Left lung (tissue), 10 donors: ENCODE data around the gene TMC5. TPM values are rescaled to one million over a fixed set of nuclear protein-coding genes. Genes with fewer than 3 reads are reported as not detected.

Experiments used
- ATAC-seq: fragments of 200-7000 bp; cut with Tn5 transposase; one replicate; pipeline ENCODE4 v1.9.1; 2020; ENCODE audit warnings: moderate library complexity
- DNase-seq, 4 donors: peaks; one replicate each; pipeline ENCODE4 v3.0.0-alpha.2; 2013 to 2020
- H3K27ac ChIP-seq, 2 donors: fragments of 200-600 bp; sonication (generic) in 1 of 2; one replicate each; pipeline versions ENCODE4 v1.5.0 to v1.8.0; 2020 to 2021
- H3K27me3 ChIP-seq, 2 donors: fragments of 200-600 bp; sonication (generic) in 1 of 2; one replicate each; pipeline versions ENCODE4 v1.5.0 to v1.8.0; 2020 to 2021
- H3K36me3 ChIP-seq, 2 donors: fragments of 200-600 bp; sonication (generic) in 1 of 2; one replicate each; pipeline versions ENCODE4 v1.5.0 to v1.8.0; 2020 to 2021
- H3K4me1 ChIP-seq, 2 donors: fragments of 200-600 bp; one replicate each; pipeline ENCODE4 v1.8.0; 2021
- H3K4me3 ChIP-seq, 2 donors: fragments of 200-600 bp; sonication (generic) in 1 of 2; one replicate each; pipeline versions ENCODE4 v1.5.0 to v1.8.0; 2020 to 2021; ENCODE audit warnings: mild to moderate bottlenecking in 1 of 2
- H3K9me3 ChIP-seq, 2 donors: fragments of 200-600 bp; sonication (generic) in 1 of 2; one replicate each; pipeline versions ENCODE4 v1.5.0 to v1.8.0; 2020 to 2021
- intact Hi-C, 2 donors: fragments of 100-400 bp; cut with DNase I; formaldehyde crosslinking; loops; one replicate each; pipeline versions ENCODE4 v1.11.2 to v1.14.2; 2022
- polyA plus RNA-seq, 6 donors: library from polyadenylated mRNA; unstranded; fragments of 120-200 nt; gene quantifications; one replicate each; pipeline ENCODE4 v1.2.1, GENCODE V29; 2013; ENCODE audit not compliant: insufficient read length in 6 of 6
- total RNA-seq, 2 donors: library from RNA; stranded (reverse); fragmentation: NEBNext Ultra II Directional; extraction: Animal tissue kit (Norgen Biotek cat#: 25700); gene quantifications; one replicate each; pipeline ENCODE4 v1.2.1, GENCODE V29; 2021
- TF ChIP-seq, protein P1 (sequence below), 2 donors: fragments of 200-600 bp; sonication (generic) in 1 of 2; IDR thresholded peaks; one replicate each; pipeline versions ENCODE4 v1.5.0 to v1.8.0; 2021; ENCODE audit warnings: antibody characterized with exemption in 2 of 2
- donor health status: DM: no; HTN: yes; CAD: no.
- donor health status: DM: no; HTN: no; CAD: no.

The TMC5 gene
- total and polyA plus RNA-seq, 8 donors, result 4.1 to 105 (median 8.4) TPM

GRCh38 chr16:19431636-19432340 lies 14.1 kb downstream of the TMC5 start:
- DNase-seq, result no peak
- Histone ChIP-seq H3K36me3 (peaks cover 0 to 8% of the 10 kb centered on the region in 2 donors), H3K9me3 (no peaks in the 10 kb centered on the region), H3K4me1 (peaks cover 0 to 15% of the 10 kb centered on the region in 2 donors), H3K27me3 (no peaks in the 10 kb centered on the region), H3K4me3 (no peak overlapping the region), H3K27ac (peak overlapping the region; percentile 44 to 71)
- no peak for ATAC-seq
- TF ChIP-seq, protein P1, sequence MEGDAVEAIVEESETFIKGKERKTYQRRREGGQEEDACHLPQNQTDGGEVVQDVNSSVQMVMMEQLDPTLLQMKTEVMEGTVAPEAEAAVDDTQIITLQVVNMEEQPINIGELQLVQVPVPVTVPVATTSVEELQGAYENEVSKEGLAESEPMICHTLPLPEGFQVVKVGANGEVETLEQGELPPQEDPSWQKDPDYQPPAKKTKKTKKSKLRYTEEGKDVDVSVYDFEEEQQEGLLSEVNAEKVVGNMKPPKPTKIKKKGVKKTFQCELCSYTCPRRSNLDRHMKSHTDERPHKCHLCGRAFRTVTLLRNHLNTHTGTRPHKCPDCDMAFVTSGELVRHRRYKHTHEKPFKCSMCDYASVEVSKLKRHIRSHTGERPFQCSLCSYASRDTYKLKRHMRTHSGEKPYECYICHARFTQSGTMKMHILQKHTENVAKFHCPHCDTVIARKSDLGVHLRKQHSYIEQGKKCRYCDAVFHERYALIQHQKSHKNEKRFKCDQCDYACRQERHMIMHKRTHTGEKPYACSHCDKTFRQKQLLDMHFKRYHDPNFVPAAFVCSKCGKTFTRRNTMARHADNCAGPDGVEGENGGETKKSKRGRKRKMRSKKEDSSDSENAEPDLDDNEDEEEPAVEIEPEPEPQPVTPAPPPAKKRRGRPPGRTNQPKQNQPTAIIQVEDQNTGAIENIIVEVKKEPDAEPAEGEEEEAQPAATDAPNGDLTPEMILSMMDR (IDR thresholded peaks at IDR 0.05), result no peak
- intact Hi-C loops, result no loop called here

DNA sequence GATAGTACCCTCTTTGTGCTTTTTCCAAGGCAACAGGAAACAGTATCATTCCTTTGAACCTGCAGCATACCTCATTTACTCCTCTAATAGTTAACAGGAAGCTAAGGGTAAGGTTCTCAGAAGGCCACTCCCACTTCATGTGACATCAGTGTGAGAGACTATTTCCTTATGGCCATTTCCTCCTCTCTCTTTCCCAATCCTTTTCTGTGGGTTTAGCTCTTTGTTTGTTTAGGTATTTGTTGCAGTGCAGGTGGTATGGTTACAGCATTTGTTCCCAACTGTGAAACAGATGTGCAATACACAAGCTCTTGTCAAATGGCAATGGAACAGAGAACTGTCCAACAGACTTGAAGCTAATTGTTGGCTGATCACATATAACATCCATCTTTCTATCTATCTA lies 14.7 kb downstream of the TMC5 start:
- Histone ChIP-seq H3K9me3 (no peaks in the 10 kb centered on the region), H3K36me3 (peaks cover 0 to 8% of the 10 kb centered on the region in 2 donors), H3K4me3 (no peak overlapping the region), H3K4me1 (peaks cover 4 to 15% of the 10 kb centered on the region in 2 donors), H3K27ac (peak overlapping the region; percentile 44 to 71), H3K27me3 (no peaks in the 10 kb centered on the region)
- ATAC-seq, result peak; percentile 59
- intact Hi-C loops, result no loop called here
- TF ChIP-seq, protein P1 (IDR thresholded peaks at IDR 0.05), result no peak
- peak in 1 of 4 donors; percentile 32 for DNase-seq

DNA sequence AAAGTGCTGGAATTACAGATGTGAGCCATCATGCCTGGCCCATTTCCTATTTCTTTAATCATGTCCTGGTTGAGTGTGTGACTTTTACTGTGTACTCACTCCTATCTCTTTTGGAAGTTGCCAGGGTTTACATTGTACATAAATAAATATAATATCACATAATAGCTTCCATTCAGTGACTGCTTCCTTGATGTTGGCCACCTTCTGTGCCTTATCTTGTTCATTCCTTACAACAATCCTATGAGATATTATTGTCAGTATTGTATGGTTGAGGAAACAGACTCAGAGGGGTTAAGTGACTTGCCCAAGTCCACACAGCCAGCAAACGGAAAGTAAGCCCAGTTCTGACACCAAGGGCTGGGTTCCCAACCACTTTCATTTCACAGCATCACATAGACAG lies 16.9 kb downstream of the TMC5 start:
- TF ChIP-seq, protein P1 (IDR thresholded peaks at IDR 0.05), result no peak
- intact Hi-C loops, result no loop called here
- no peaks in the 10 kb centered on the region for H3K27me3 ChIP-seq
- no peaks in the 10 kb centered on the region for H3K9me3 ChIP-seq
- H3K27ac ChIP-seq, result no peak overlapping the region
- no peak overlapping the region for H3K4me3 ChIP-seq
- peaks cover 4 to 8% of the 10 kb centered on the region in 2 donors for H3K4me1 ChIP-seq
- no peak for DNase-seq
- peaks cover 0 to 11% of the 10 kb centered on the region in 2 donors for H3K36me3 ChIP-seq
- ATAC-seq, result no peak

DNA sequence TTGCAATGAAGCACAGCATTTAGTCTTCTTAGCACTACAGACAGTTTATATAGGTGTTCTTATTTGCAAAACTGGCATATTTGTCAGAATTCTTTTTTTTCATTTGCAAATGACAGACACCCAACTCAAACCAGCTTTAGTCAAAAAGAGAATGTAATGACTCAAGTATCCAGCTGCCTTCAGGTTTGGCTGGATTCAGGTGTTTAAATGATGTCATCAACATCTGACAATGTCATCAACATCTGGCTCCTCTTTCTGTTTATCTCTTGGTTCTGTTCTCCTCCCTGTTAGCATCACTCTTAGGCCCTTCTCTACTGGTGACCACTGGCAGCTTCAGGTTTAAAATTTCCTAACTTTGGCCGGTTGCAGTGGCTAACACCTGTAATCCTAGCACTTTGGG lies 18.9 kb downstream of the TMC5 start:
- TF ChIP-seq, protein P1 (IDR thresholded peaks at IDR 0.05), result no peak

GRCh38 chr16:19437280-19437679 lies 19.6 kb downstream of the TMC5 start:
- Histone ChIP-seq H3K36me3 (peaks cover 0 to 15% of the 10 kb centered on the region in 2 donors), H3K4me3 (no peak overlapping the region), H3K4me1 (peaks cover 4 to 8% of the 10 kb centered on the region in 2 donors), H3K27me3 (no peaks in the 10 kb centered on the region), H3K9me3 (no peaks in the 10 kb centered on the region), H3K27ac (peak overlapping the region in 1 of 2 donors; percentile 7)
- ATAC-seq (peak; percentile 58), DNase-seq (no peak)
- intact Hi-C loops, result no loop called here
- TF ChIP-seq, protein P1 (IDR thresholded peaks at IDR 0.05), result no peak

More for the DNA sequence above, 18.9 kb downstream of the TMC5 start:
- Histone ChIP-seq H3K9me3 (no peaks in the 10 kb centered on the region), H3K27me3 (no peaks in the 10 kb centered on the region), H3K36me3 (peaks cover 0 to 16% of the 10 kb centered on the region in 2 donors), H3K4me1 (peaks cover 4 to 8% of the 10 kb centered on the region in 2 donors), H3K27ac (peak overlapping the region in 1 of 2 donors; percentile 7), H3K4me3 (no peak overlapping the region)
- DNase-seq (no peak), ATAC-seq (no peak)
- intact Hi-C loops, result no loop called here
